Uterus (tissue), 4 donors: ENCODE results near the gene ADAMTSL1. TPM values are rescaled to one million over a fixed set of nuclear protein-coding genes. Genes with fewer than 3 reads are reported as not detected.
A peak's percentile ranks its signal among the peaks of the same experiment; 100 is the strongest.

Source experiments
- DNase-seq, 2 donors: peaks; one replicate each; pipeline ENCODE4 v3.0.0-alpha.2; 2019 to 2020
- H3K27ac ChIP-seq, 2 donors: fragments of 200-600 bp; sonication (generic); 1 replicate in 1 of 2; 2 replicates in 1 of 2; pipeline ENCODE4 v1.5.1; 2016 to 2018
- H3K27me3 ChIP-seq, 2 donors: fragments of 200-600 bp; sonication (generic); one replicate each; pipeline ENCODE4 v1.5.1; 2018 to 2019; ENCODE audit warnings: control low read depth in 1 of 2
- H3K36me3 ChIP-seq, 2 donors: fragments of 200-600 bp; sonication (generic); one replicate each; pipeline ENCODE4 v1.5.1; 2019; ENCODE audit warnings: control low read depth in 1 of 2
- H3K4me1 ChIP-seq, 2 donors: fragments of 200-600 bp; sonication (generic); one replicate each; pipeline ENCODE4 v1.5.1; 2018 to 2019; ENCODE audit warnings: control low read depth in 1 of 2
- H3K4me3 ChIP-seq, 2 donors: fragments of 200-600 bp; sonication (generic); 1 replicate in 1 of 2; 2 replicates in 1 of 2; pipeline ENCODE4 v1.5.1; 2018 to 2019; ENCODE audit warnings: mild to moderate bottlenecking in 1 of 2
- H3K9me3 ChIP-seq, 2 donors: fragments of 200-600 bp; sonication (generic); one replicate each; pipeline ENCODE4 v1.5.1; 2019; ENCODE audit warnings: control low read depth in 1 of 2
- CTCF ChIP-seq, 4 experiments: fragments of 200-600 bp in 2 of 4; fragments of 450-650 bp in 2 of 4; sonication (generic) in 2 of 4; IDR thresholded peaks; one replicate each; pipeline ENCODE4 v1.5.1; 2016 to 2019; ENCODE audit warnings: antibody characterized with exemption in 4 of 4, mild to moderate bottlenecking in 2 of 4, moderate library complexity in 1 of 4
- POLR2A ChIP-seq, 2 donors: fragments of 450-650 bp; IDR thresholded peaks; one replicate each; pipeline ENCODE4 v1.6.1; 2016; ENCODE audit warnings: antibody characterized with exemption in 2 of 2, mild to moderate bottlenecking in 1 of 2, moderate library complexity in 1 of 2
- intact Hi-C: fragments of 100-400 bp; cut with DNase I; formaldehyde crosslinking; loops from one replicate; pipeline ENCODE4 v1.15.1; 2023; ENCODE audit warnings: low total_unique reads
- total RNA-seq, 4 donors: library from RNA; depleted of rRNA in 3 of 4; stranded (reverse); fragments of >200 nt in 3 of 4; gene quantifications; one replicate each; pipeline versions ENCODE4 v1.1.0 to v1.2.4, GENCODE V29; 2014 to 2023
- donor health status: DM: yes; HTN: yes; CAD: no.

Gene ADAMTSL1
- total RNA-seq, 4 donors from 2014 or later = 30.0 to 186 (median 138) TPM

GRCh38 chr9:18766989-18767550 lies 293.1 kb downstream of the ADAMTSL1 start:
- no peaks in the 10 kb centered on the region for H3K36me3 ChIP-seq
- intact Hi-C loops = no loop called here
- peaks cover 0 to 5% of the 10 kb centered on the region in 2 donors for H3K4me1 ChIP-seq
- H3K4me3 ChIP-seq = no peak overlapping the region
- DNase-seq = no peak
- TF ChIP-seq CTCF (IDR thresholded peaks at IDR 0.05) (no peak), POLR2A (IDR thresholded peaks at IDR 0.05) (no peak)
- H3K27me3 ChIP-seq = no peaks in the 10 kb centered on the region
- H3K9me3 ChIP-seq = no peaks in the 10 kb centered on the region
- H3K27ac ChIP-seq = no peak overlapping the region

- Histone ChIP-seq H3K27ac (peak overlapping the region; percentile 73 to 74), H3K27me3 (no peaks in the 10 kb centered on the region), H3K4me1 (peaks cover 0 to 5% of the 10 kb centered on the region in 2 donors), H3K4me3 (no peak overlapping the region), H3K9me3 (no peaks in the 10 kb centered on the region), H3K36me3 (no peaks in the 10 kb centered on the region)
- intact Hi-C loops = no loop called here
- no peak for DNase-seq
- no peak for TF ChIP-seq CTCF (IDR thresholded peaks at IDR 0.05)
- TF ChIP-seq POLR2A (IDR thresholded peaks at IDR 0.05) = no peak
These were observed 295.1 kb downstream of the ADAMTSL1 start for GRCh38 chr9:18768951-18769622.

GRCh38 chr9:18770131-18770908 lies 296.4 kb downstream of the ADAMTSL1 start:
- no peaks in the 10 kb centered on the region for H3K9me3 ChIP-seq
- TF ChIP-seq CTCF (IDR thresholded peaks at IDR 0.05) (no peak), POLR2A (IDR thresholded peaks at IDR 0.05) (no peak)
- no peaks in the 10 kb centered on the region for H3K36me3 ChIP-seq
- H3K4me3 ChIP-seq = no peak overlapping the region
- peaks cover 0 to 5% of the 10 kb centered on the region in 2 donors for H3K4me1 ChIP-seq
- DNase-seq = peak; percentile 60 to 62
- intact Hi-C loops = no loop called here
- peak overlapping the region; percentile 73 to 74 for H3K27ac ChIP-seq
- H3K27me3 ChIP-seq = no peaks in the 10 kb centered on the region

- intact Hi-C loops = no loop called here
- H3K4me3 ChIP-seq = no peak overlapping the region
These were observed 297.1 kb downstream of the ADAMTSL1 start for GRCh38 chr9:18771011-18771410.

More at GRCh38 chr9:18771011-18771410, 297.1 kb downstream of the ADAMTSL1 start:
- Histone ChIP-seq H3K27ac (peak overlapping the region; percentile 73 to 74), H3K27me3 (no peaks in the 10 kb centered on the region), H3K4me1 (peaks cover 0 to 5% of the 10 kb centered on the region in 2 donors), H3K36me3 (no peaks in the 10 kb centered on the region), H3K9me3 (no peaks in the 10 kb centered on the region)
- peak; percentile 46 to 48 for DNase-seq
- TF ChIP-seq POLR2A (IDR thresholded peaks at IDR 0.05) (no peak), CTCF (IDR thresholded peaks at IDR 0.05) (no peak)
